WTC11 (cell line): ENCODE data around the gene LPP. TPM values are rescaled to one million over a fixed set of nuclear protein-coding genes. Genes with fewer than 3 reads are reported as not detected.

Source experiments
- ATAC-seq: fragments of 200-7000 bp; cut with Tn5 transposase; 2 replicates; pipeline ENCODE4 v1.10.0; 2021; ENCODE audit warnings: mild to moderate bottlenecking, moderate library complexity
- CTCF ChIA-PET: fragments of 300-600 bp; sonication (Branson Sonifier 250); formaldehyde crosslinking; loops from one replicate; lab custom pipeline; 2021; ENCODE audit warnings: antibody characterized with exemption; lab: Charles Lee
- POLR2A ChIA-PET: fragments of 350-600 bp; sonication (Branson Sonifier 250); formaldehyde crosslinking; loops from one replicate; lab custom pipeline; 2021; ENCODE audit warnings: antibody characterized with exemption; lab: Charles Lee
- DNase-seq: peaks from one replicate; pipeline ENCODE4 v3.0.0; 2021; ENCODE audit warnings: low spot score
- H3K27ac Mint-ChIP-seq: 2 replicates; pipeline ENCODE4 v1.8.0; 2021; ENCODE audit warnings: mixed read lengths
- H3K27me3 Mint-ChIP-seq: 2 replicates; pipeline ENCODE4 v1.8.0; 2021; ENCODE audit warnings: low read depth, mild to moderate bottlenecking, moderate library complexity, mixed read lengths
- H3K36me3 Mint-ChIP-seq: 2 replicates; pipeline ENCODE4 v1.8.0; 2021; ENCODE audit warnings: mixed read lengths
- H3K4me1 Mint-ChIP-seq: 2 replicates; pipeline ENCODE4 v1.8.0; 2022; ENCODE audit warnings: mixed read lengths
- H3K4me3 Mint-ChIP-seq: 2 replicates; pipeline ENCODE4 v1.8.0; 2021; ENCODE audit warnings: mild to moderate bottlenecking, moderate library complexity, mixed read lengths
- H3K9me3 Mint-ChIP-seq: 2 replicates; pipeline ENCODE4 v1.8.0; 2021; ENCODE audit warnings: mixed read lengths
- FOXJ3 ChIP-seq: sonication (generic); formaldehyde crosslinking; IDR thresholded peaks from 2 replicates; pipeline ENCODE4 v1.9.0; 2021; ENCODE audit warnings: missing genetic modification reagents, mild to moderate bottlenecking, borderline replicate concordance
- GABPB1 ChIP-seq: sonication (generic); formaldehyde crosslinking; IDR thresholded peaks from 2 replicates; pipeline ENCODE4 v1.8.1; 2023; ENCODE audit warnings: mild to moderate bottlenecking, missing genetic modification reagents
- GRHL2 ChIP-seq: fragments of 250-450 bp; sonication (Bioruptor Pico); IDR thresholded peaks from 2 replicates; pipeline ENCODE4 v1.8.0; 2022; ENCODE audit warnings: mild to moderate bottlenecking, moderate library complexity; ENCODE audit not compliant: insufficient replicate concordance, severe bottlenecking
- GTF2I ChIP-seq: fragments of 250-450 bp; sonication (Bioruptor Pico); conservative IDR thresholded peaks from 2 replicates; pipeline ENCODE4 v1.4.0; 2021; ENCODE audit warnings: mild to moderate bottlenecking
- IRF2 ChIP-seq: sonication (generic); formaldehyde crosslinking; IDR thresholded peaks from 2 replicates; pipeline ENCODE4 v1.8.0; 2022; ENCODE audit warnings: low read depth, missing genetic modification reagents, borderline replicate concordance
- JAZF1 ChIP-seq: fragments of 250-450 bp; sonication (Bioruptor Pico); IDR thresholded peaks from 2 replicates; pipeline ENCODE4 v1.9.0; 2021; ENCODE audit warnings: moderate library complexity, mild to moderate bottlenecking, inconsistent platforms
- NFATC4 ChIP-seq: fragments of 250-450 bp; sonication (Bioruptor Pico); IDR thresholded peaks from 2 replicates; pipeline ENCODE4 v1.9.0; 2021; ENCODE audit warnings: mild to moderate bottlenecking
- NR2C2 ChIP-seq: sonication (generic); formaldehyde crosslinking; IDR thresholded peaks from 2 replicates; pipeline ENCODE4 v1.8.0; 2022; ENCODE audit warnings: mild to moderate bottlenecking, missing genetic modification reagents
- TEAD1 ChIP-seq: sonication (generic); formaldehyde crosslinking; IDR thresholded peaks from 2 replicates; pipeline ENCODE4 v1.8.0; 2022; ENCODE audit warnings: mild to moderate bottlenecking, missing genetic modification reagents
- ZNF317 ChIP-seq: sonication (generic); formaldehyde crosslinking; IDR thresholded peaks from 2 replicates; pipeline ENCODE4 v1.8.1; 2023; ENCODE audit warnings: low read depth, mild to moderate bottlenecking, moderate library complexity, missing genetic modification reagents, borderline replicate concordance
- total RNA-seq: library from RNA; stranded (reverse); gene quantifications from 3 replicates; pipeline ENCODE4 v1.2.3, GENCODE V29; 2021
- TF ChIP-seq, protein P1 (sequence below): sonication (generic); formaldehyde crosslinking; IDR thresholded peaks from 2 replicates; pipeline ENCODE4 v1.8.1; 2022; ENCODE audit warnings: mild to moderate bottlenecking, missing genetic modification reagents, moderate library complexity, borderline replicate concordance
- TF ChIP-seq, protein P2 (sequence below): sonication (generic); formaldehyde crosslinking; IDR thresholded peaks from 2 replicates; pipeline ENCODE4 v1.8.0; 2023; ENCODE audit warnings: missing genetic modification reagents
- TF ChIP-seq, protein P3 (sequence below): sonication (generic); formaldehyde crosslinking; IDR thresholded peaks from 2 replicates; pipeline ENCODE4 v1.8.0; 2022; ENCODE audit warnings: mild to moderate bottlenecking, missing genetic modification reagents
- TF ChIP-seq, protein P4 (sequence below): sonication (generic); formaldehyde crosslinking; conservative IDR thresholded peaks from 2 replicates; pipeline ENCODE4 v1.8.1; 2022; ENCODE audit warnings: mild to moderate bottlenecking, missing genetic modification reagents
- TF ChIP-seq, protein P5 (sequence below): sonication (generic); formaldehyde crosslinking; IDR thresholded peaks from 2 replicates; pipeline ENCODE4 v1.8.1; 2023; ENCODE audit warnings: mild to moderate bottlenecking, missing genetic modification reagents
- TF ChIP-seq, protein P6 (sequence below): fragments of 200-600 bp; IDR thresholded peaks from 2 replicates; pipeline ENCODE4 v1.8.0; 2022; ENCODE audit warnings: antibody characterized with exemption

LPP gene
- total RNA-seq, 1 experiment from 2014 or later: 49.6 TPM

DNA sequence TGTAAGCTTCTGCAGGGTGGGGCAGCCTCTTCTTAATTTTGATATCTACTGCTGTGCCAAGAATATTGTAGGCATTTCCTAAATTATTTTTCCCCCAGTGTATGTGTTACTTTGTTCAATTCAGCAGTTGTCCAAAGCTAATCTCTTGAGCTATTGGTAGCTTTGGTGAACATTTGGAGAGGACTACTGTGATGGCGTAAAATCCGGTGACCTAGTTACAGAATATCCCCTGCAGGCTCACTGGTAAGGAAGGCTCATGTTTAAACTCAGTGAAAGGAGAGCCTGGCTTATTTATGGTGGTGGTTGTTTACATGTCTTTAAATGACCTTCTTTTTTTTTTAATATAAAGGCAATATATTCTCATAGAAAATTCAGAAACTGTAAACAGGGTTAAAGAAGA lies 105.6 kb downstream of the LPP start:
- TF ChIP-seq JAZF1 (CRISPR knock-in tag): no peak
- TF ChIP-seq, protein P1, sequence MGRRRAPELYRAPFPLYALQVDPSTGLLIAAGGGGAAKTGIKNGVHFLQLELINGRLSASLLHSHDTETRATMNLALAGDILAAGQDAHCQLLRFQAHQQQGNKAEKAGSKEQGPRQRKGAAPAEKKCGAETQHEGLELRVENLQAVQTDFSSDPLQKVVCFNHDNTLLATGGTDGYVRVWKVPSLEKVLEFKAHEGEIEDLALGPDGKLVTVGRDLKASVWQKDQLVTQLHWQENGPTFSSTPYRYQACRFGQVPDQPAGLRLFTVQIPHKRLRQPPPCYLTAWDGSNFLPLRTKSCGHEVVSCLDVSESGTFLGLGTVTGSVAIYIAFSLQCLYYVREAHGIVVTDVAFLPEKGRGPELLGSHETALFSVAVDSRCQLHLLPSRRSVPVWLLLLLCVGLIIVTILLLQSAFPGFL (CRISPR knock-in tag): no peak
- TF ChIP-seq ZNF317: no peak
- TF ChIP-seq TEAD1 (CRISPR knock-in tag): no peak
- no peak for TF ChIP-seq NFATC4 (CRISPR knock-in tag)
- TF ChIP-seq NR2C2: no peak
- TF ChIP-seq, protein P2, sequence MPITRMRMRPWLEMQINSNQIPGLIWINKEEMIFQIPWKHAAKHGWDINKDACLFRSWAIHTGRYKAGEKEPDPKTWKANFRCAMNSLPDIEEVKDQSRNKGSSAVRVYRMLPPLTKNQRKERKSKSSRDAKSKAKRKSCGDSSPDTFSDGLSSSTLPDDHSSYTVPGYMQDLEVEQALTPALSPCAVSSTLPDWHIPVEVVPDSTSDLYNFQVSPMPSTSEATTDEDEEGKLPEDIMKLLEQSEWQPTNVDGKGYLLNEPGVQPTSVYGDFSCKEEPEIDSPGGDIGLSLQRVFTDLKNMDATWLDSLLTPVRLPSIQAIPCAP (CRISPR knock-in tag): no peak
- TF ChIP-seq, protein P3, sequence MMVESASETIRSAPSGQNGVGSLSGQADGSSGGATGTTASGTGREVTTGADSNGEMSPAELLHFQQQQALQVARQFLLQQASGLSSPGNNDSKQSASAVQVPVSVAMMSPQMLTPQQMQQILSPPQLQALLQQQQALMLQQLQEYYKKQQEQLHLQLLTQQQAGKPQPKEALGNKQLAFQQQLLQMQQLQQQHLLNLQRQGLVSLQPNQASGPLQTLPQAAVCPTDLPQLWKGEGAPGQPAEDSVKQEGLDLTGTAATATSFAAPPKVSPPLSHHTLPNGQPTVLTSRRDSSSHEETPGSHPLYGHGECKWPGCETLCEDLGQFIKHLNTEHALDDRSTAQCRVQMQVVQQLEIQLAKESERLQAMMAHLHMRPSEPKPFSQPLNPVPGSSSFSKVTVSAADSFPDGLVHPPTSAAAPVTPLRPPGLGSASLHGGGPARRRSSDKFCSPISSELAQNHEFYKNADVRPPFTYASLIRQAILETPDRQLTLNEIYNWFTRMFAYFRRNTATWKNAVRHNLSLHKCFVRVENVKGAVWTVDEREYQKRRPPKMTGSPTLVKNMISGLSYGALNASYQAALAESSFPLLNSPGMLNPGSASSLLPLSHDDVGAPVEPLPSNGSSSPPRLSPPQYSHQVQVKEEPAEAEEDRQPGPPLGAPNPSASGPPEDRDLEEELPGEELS (CRISPR knock-in tag): no peak
- TF ChIP-seq, protein P4, sequence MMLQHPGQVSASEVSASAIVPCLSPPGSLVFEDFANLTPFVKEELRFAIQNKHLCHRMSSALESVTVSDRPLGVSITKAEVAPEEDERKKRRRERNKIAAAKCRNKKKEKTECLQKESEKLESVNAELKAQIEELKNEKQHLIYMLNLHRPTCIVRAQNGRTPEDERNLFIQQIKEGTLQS: no peak
- no peaks in the 10 kb centered on the region for H3K9me3 Mint-ChIP-seq
- CTCF ChIA-PET: no interaction called here

DNA sequence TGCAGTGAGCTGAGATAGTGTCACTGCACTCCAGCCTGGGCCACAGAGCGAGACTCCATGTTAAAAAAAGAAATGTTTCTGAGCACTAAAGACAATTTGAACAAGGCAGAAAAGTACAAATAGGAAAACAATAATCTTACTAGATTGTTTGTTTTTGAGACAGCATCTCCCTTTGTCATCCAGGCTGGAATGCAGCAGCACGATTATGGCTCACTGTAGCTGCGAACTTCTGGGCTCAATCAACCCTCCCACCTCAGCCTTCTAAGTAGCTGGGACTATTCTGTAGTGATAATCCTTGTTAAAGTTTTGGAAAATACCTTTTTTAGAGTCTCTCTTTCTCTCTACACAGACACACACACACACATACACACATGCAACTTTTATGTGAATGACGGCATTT lies 107.1 kb downstream of the LPP start:
- Mint-ChIP-seq H3K27ac (no peak overlapping the region), H3K9me3 (no peaks in the 10 kb centered on the region), H3K4me1 (peaks cover 11% of the 10 kb centered on the region; the same call in 1 of the 2 replicates), H3K4me3 (no peak overlapping the region), H3K36me3 (no peaks in the 10 kb centered on the region), H3K27me3 (no peaks in the 10 kb centered on the region)
- ChIA-PET CTCF (no interaction called here), POLR2A (interaction anchor here (0.6 kb wide), 1 partner anchor 172 kb away, joined by 4 read pairs; no protein-coding TSS in a partner anchor)
- ATAC-seq (no peak), DNase-seq (no peak)
- TF ChIP-seq GRHL2 (CRISPR knock-in tag) (no peak), GABPB1 (no peak), GTF2I (CRISPR knock-in tag) (no peak), IRF2 (no peak), FOXJ3 (CRISPR knock-in tag) (no peak)
- TF ChIP-seq, protein P5, sequence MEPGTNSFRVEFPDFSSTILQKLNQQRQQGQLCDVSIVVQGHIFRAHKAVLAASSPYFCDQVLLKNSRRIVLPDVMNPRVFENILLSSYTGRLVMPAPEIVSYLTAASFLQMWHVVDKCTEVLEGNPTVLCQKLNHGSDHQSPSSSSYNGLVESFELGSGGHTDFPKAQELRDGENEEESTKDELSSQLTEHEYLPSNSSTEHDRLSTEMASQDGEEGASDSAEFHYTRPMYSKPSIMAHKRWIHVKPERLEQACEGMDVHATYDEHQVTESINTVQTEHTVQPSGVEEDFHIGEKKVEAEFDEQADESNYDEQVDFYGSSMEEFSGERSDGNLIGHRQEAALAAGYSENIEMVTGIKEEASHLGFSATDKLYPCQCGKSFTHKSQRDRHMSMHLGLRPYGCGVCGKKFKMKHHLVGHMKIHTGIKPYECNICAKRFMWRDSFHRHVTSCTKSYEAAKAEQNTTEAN (CRISPR knock-in tag): no peak
- TF ChIP-seq, protein P6, sequence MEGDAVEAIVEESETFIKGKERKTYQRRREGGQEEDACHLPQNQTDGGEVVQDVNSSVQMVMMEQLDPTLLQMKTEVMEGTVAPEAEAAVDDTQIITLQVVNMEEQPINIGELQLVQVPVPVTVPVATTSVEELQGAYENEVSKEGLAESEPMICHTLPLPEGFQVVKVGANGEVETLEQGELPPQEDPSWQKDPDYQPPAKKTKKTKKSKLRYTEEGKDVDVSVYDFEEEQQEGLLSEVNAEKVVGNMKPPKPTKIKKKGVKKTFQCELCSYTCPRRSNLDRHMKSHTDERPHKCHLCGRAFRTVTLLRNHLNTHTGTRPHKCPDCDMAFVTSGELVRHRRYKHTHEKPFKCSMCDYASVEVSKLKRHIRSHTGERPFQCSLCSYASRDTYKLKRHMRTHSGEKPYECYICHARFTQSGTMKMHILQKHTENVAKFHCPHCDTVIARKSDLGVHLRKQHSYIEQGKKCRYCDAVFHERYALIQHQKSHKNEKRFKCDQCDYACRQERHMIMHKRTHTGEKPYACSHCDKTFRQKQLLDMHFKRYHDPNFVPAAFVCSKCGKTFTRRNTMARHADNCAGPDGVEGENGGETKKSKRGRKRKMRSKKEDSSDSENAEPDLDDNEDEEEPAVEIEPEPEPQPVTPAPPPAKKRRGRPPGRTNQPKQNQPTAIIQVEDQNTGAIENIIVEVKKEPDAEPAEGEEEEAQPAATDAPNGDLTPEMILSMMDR: no peak

More for the DNA sequence above, 105.6 kb downstream of the LPP start:
- DNase-seq (no peak), ATAC-seq (no peak)
- POLR2A ChIA-PET: interaction anchor here (0.7 kb wide), 1 partner anchor 11 kb away, joined by 7 read pairs; no protein-coding TSS in a partner anchor
- Mint-ChIP-seq H3K4me3 (no peak overlapping the region), H3K27me3 (no peaks in the 10 kb centered on the region), H3K27ac (no peak overlapping the region; the same call in 1 of the 2 replicates), H3K4me1 (peaks cover 11% of the 10 kb centered on the region; the same call in 1 of the 2 replicates), H3K36me3 (no peaks in the 10 kb centered on the region)
